HCT116 (cell line): ENCODE measurements around the gene CRIM1.

Experiments used
- CEBPB ChIP-seq: IDR thresholded peaks from 2 replicates; pipeline ENCODE4 v1.6.1; 2012; ENCODE audit warnings: low read depth
- EZH2 ChIP-seq: fragments of 200-600 bp; sonication (generic); IDR thresholded peaks from 2 replicates; pipeline ENCODE4 v1.6.1; 2017; ENCODE audit warnings: antibody characterized with exemption, mixed run types
- FOSL1 ChIP-seq: IDR thresholded peaks from 2 replicates; pipeline ENCODE4 v1.6.1; 2012; ENCODE audit warnings: low read depth
- JUND ChIP-seq: IDR thresholded peaks from 2 replicates; pipeline ENCODE4 v1.6.1; 2012
- POLR2A ChIP-seq: IDR thresholded peaks from 2 replicates; pipeline ENCODE4 v1.7.0; 2011; ENCODE audit warnings: borderline replicate concordance; ENCODE audit not compliant: insufficient read depth, insufficient read length; ENCODE audit errors: extremely low read depth
- POLR2AphosphoS5 ChIP-seq: IDR thresholded peaks from 2 replicates; pipeline ENCODE4 v1.6.1; 2011; ENCODE audit warnings: mild to moderate bottlenecking, low read depth, low read length, moderate library complexity
- REST ChIP-seq: IDR thresholded peaks from 2 replicates; pipeline ENCODE4 v1.6.1; 2012; ENCODE audit warnings: low read depth
- SIN3A ChIP-seq: IDR thresholded peaks from 2 replicates; pipeline ENCODE4 v1.6.1; 2012; ENCODE audit warnings: low read depth
- SP1 ChIP-seq: IDR thresholded peaks from 2 replicates; pipeline ENCODE4 v1.6.1; 2012; ENCODE audit warnings: low read depth
- ZNF274 ChIP-seq: fragments of 200-500 bp; sonication (Bioruptor generic); IDR thresholded peaks from 2 replicates; pipeline ENCODE4 v1.6.1; 2014; ENCODE audit warnings: mild to moderate bottlenecking, low read depth, low read length, inconsistent platforms
- TF ChIP-seq, protein P1 (sequence below), 3 experiments: fragments of 200-600 bp in 1 of 3; sonication (generic) in 1 of 3; IDR thresholded peaks in 2 of 3; conservative IDR thresholded peaks in 1 of 3; 2 replicates each; pipeline ENCODE4 v1.5.1; 2012 to 2017; ENCODE audit warnings: low read depth in 2 of 3, low read length in 2 of 3, antibody characterized with exemption in 1 of 3, borderline replicate concordance in 1 of 3, control low read depth in 1 of 3, mild to moderate bottlenecking in 1 of 3, mixed read lengths in 1 of 3, mixed run types in 1 of 3, moderate library complexity in 1 of 3; ENCODE audit not compliant: insufficient read depth in 1 of 3
- TF ChIP-seq, protein P2 (sequence below): IDR thresholded peaks from 2 replicates; pipeline ENCODE4 v1.6.1; 2012

- TF ChIP-seq, protein P1, sequence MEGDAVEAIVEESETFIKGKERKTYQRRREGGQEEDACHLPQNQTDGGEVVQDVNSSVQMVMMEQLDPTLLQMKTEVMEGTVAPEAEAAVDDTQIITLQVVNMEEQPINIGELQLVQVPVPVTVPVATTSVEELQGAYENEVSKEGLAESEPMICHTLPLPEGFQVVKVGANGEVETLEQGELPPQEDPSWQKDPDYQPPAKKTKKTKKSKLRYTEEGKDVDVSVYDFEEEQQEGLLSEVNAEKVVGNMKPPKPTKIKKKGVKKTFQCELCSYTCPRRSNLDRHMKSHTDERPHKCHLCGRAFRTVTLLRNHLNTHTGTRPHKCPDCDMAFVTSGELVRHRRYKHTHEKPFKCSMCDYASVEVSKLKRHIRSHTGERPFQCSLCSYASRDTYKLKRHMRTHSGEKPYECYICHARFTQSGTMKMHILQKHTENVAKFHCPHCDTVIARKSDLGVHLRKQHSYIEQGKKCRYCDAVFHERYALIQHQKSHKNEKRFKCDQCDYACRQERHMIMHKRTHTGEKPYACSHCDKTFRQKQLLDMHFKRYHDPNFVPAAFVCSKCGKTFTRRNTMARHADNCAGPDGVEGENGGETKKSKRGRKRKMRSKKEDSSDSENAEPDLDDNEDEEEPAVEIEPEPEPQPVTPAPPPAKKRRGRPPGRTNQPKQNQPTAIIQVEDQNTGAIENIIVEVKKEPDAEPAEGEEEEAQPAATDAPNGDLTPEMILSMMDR (IDR thresholded peaks at IDR 0.05 in 2 of 3, conservative IDR thresholded peaks at IDR 0.05 in 1 of 3; ENCODE audit: borderline replicate concordance in 1 of 3, insufficient read depth in 1 of 3, low read depth in 2 of 3, low read length in 2 of 3): no peak
- TF ChIP-seq, protein P2, sequence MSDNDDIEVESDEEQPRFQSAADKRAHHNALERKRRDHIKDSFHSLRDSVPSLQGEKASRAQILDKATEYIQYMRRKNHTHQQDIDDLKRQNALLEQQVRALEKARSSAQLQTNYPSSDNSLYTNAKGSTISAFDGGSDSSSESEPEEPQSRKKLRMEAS: no peak
- TF ChIP-seq POLR2A (no peak), EZH2 (no peak), SIN3A (no peak), SP1 (no peak), REST (no peak), JUND (no peak), FOSL1 (no peak), ZNF274 (no peak), POLR2AphosphoS5 (no peak), CEBPB (no peak)
These were observed 68.1 kb downstream of the CRIM1 start for GRCh38 chr2:36423619-36424120.
